Nephron progenitor cell (in vitro differentiated cells): ENCODE data around the gene SH3PXD2B.

Experiments used
- DNase-seq: peaks from one replicate; pipeline ENCODE4 v3.0.0; 2021
- H3K27ac Mint-ChIP-seq: 2 replicates; pipeline ENCODE4 v1.8.0; 2021; ENCODE audit warnings: mild to moderate bottlenecking, moderate library complexity, mixed read lengths
- H3K27me3 Mint-ChIP-seq: 2 replicates; pipeline ENCODE4 v1.8.0; 2021; ENCODE audit warnings: mild to moderate bottlenecking, low read depth, mixed read lengths; ENCODE audit not compliant: poor library complexity
- H3K36me3 Mint-ChIP-seq: 2 replicates; pipeline ENCODE4 v1.8.0; 2021; ENCODE audit warnings: low read depth, mixed read lengths
- H3K4me1 Mint-ChIP-seq: 2 replicates; pipeline ENCODE4 v1.8.0; 2021; ENCODE audit warnings: mixed read lengths
- H3K4me3 Mint-ChIP-seq: 2 replicates; pipeline ENCODE4 v1.8.0; 2021; ENCODE audit warnings: mild to moderate bottlenecking, moderate library complexity, mixed read lengths
- H3K9me3 Mint-ChIP-seq: 2 replicates; pipeline ENCODE4 v1.8.0; 2021; ENCODE audit warnings: mild to moderate bottlenecking, moderate library complexity, mixed read lengths
- TF ChIP-seq, protein P1 (sequence below): fragments of 200-600 bp; sonication (generic); IDR thresholded peaks from 2 replicates; pipeline ENCODE4 v1.5.0; 2021; ENCODE audit warnings: antibody characterized with exemption

SH3PXD2B gene

DNA sequence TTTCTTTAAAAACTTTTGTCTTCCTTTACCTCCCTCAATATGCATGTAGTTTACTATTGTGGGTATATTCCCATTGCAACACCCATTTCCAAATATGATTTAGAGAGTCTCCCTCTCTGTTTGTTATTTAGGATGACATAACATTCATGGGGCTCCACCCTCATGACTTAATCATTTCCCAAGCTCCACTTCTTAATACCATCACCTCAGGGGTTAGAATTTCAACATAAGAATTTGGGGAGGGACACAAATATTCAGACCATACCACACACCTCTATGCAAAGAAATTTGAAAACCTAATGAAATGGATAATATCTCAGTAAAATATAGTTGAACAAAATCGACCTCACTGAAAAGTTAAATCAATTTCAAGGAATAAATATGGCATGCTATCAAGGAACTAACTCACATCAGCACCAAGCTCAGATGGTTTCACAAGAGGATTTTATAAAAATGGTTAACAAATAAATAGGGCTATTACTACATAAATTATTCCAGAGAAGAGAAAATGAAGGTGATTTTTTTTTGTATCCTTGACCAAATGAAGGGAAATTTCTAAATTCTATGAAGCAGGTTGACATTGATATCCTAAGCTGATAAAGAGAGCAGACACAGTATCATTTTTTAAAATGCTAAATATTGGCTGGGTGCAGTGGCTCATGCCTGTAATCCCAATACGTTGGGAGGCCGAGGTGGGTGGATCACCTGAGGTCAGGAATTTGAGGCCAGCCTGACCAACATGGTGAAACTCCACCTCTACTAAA is 150.6 kb downstream of the SH3PXD2B start:
- DNase-seq, result no peak
- Mint-ChIP-seq H3K4me3 (no peak overlapping the region), H3K4me1 (peaks cover 5% of the 10 kb centered on the region), H3K27me3 (peaks cover under 1% of the 10 kb centered on the region), H3K27ac (no peak overlapping the region), H3K9me3 (peaks cover 22% of the 10 kb centered on the region), H3K36me3 (no peaks in the 10 kb centered on the region)
- TF ChIP-seq, protein P1, sequence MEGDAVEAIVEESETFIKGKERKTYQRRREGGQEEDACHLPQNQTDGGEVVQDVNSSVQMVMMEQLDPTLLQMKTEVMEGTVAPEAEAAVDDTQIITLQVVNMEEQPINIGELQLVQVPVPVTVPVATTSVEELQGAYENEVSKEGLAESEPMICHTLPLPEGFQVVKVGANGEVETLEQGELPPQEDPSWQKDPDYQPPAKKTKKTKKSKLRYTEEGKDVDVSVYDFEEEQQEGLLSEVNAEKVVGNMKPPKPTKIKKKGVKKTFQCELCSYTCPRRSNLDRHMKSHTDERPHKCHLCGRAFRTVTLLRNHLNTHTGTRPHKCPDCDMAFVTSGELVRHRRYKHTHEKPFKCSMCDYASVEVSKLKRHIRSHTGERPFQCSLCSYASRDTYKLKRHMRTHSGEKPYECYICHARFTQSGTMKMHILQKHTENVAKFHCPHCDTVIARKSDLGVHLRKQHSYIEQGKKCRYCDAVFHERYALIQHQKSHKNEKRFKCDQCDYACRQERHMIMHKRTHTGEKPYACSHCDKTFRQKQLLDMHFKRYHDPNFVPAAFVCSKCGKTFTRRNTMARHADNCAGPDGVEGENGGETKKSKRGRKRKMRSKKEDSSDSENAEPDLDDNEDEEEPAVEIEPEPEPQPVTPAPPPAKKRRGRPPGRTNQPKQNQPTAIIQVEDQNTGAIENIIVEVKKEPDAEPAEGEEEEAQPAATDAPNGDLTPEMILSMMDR, result no peak

DNA sequence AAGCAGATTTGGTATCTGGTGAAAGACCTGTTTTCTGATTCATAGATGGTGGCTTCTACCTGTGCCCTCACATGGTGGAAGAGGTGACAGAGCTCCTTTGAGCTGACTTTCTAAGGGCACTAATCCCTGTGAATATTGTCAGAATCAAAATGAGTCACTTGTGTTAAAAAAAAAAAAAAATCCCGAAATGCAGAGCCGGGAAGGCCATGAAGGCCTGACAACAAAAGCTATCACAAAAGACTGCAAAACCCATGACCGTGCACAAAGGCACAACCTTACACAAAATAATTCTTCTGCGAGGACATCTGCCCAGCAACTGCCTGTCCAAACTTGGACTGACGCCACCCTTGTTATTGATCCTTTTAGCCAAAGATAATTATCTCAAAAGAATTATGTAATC is 151.2 kb downstream of the SH3PXD2B start:
- no peak overlapping the region for H3K4me3 Mint-ChIP-seq
- H3K27me3 Mint-ChIP-seq, result no peaks in the 10 kb centered on the region
- no peak for DNase-seq
- H3K9me3 Mint-ChIP-seq, result peaks cover 22% of the 10 kb centered on the region
- no peaks in the 10 kb centered on the region for H3K36me3 Mint-ChIP-seq
- no peak overlapping the region for H3K27ac Mint-ChIP-seq
- peaks cover 5% of the 10 kb centered on the region for H3K4me1 Mint-ChIP-seq
- TF ChIP-seq, protein P1, result no peak

DNA sequence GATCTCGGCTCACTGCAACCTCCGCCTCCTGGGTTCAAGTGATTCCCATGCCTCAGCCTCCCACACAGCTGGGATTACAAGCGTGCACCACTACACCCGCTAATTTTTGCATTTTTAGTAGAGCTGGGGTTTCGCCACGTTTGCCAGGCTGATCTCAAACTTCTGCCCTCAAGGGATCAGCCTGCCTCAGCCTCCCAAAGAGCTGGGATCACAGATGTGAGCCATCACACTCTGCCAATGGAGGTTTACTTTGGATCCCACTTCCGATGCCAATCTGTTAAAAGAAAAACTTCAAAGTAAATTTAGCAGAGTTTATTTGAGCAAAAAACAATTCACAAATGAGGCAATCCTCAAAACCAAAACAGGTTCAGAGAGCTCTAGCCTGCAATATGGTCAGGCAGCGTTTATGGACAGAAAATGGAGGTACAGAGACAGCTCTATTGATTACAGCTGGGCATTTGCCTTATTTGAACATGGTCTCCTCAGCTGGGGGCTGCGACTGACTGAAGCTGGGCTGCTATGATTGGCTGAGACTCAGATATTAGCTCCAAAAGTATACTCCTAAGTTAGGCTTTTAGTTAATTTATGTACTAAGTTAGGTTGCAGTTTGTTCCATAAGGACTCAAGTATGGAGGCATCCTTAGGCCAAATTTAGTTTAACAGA is 152.1 kb downstream of the SH3PXD2B start:
- Mint-ChIP-seq H3K36me3 (no peaks in the 10 kb centered on the region), H3K4me1 (peaks cover 5% of the 10 kb centered on the region), H3K9me3 (peaks cover 19% of the 10 kb centered on the region), H3K4me3 (no peak overlapping the region), H3K27me3 (no peaks in the 10 kb centered on the region), H3K27ac (no peak overlapping the region)
- no peak for DNase-seq
- TF ChIP-seq, protein P1, result no peak

DNA sequence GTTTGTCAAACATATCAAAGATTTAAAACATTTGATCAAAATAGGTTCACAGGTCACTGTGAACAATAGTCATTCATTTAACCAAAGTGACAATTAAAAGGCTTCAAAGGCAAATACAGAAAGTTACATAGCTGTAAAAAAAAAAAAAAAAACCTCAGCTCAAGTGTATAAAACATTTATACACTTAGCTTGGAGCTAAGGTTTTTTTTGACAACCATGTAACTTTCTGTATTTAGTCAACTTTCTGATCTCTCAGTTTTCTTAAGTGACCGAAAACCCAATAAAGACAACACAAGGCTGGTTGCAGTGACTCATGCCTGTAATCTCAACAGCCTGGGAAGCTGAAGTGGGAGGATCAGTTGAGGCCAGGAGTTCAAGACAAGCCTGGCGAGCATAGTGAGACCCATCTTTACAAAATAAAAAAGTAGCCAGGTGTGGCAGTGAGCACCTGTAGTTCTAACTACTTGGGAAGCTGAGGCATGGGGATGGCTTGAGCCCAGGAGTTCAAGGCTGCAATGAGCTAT is 154.3 kb downstream of the SH3PXD2B start:
- Mint-ChIP-seq H3K4me3 (no peak overlapping the region), H3K27me3 (no peaks in the 10 kb centered on the region), H3K36me3 (no peaks in the 10 kb centered on the region), H3K27ac (no peak overlapping the region), H3K9me3 (peaks cover 5% of the 10 kb centered on the region), H3K4me1 (peaks cover 5% of the 10 kb centered on the region)
- no peak for DNase-seq
- TF ChIP-seq, protein P1, result no peak

DNA sequence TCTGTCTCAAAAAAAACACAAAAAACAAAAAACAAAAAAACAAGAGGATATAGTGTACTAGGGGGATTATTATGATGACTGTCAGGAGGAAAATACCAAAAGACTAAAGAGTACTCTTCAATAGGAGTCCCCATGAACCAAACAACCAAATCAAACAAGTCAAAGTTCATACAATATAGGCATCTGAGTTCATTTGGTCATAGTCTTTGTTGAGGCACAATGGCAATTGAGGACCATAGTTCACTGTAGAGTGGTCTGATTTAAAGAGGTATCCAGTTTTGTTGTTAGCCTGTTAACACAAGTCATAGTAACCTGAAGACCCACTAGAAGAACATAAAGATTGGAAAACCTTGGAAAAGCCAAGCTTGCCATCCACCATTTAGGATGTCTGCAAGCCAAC is 159.5 kb downstream of the SH3PXD2B start:
- TF ChIP-seq, protein P1, result no peak
- Mint-ChIP-seq H3K27me3 (no peaks in the 10 kb centered on the region), H3K27ac (no peak overlapping the region), H3K4me1 (peaks cover 13% of the 10 kb centered on the region), H3K4me3 (no peak overlapping the region), H3K9me3 (no peaks in the 10 kb centered on the region), H3K36me3 (no peaks in the 10 kb centered on the region)
- DNase-seq, result no peak
